ENCODE measurements around the gene NCKAP1. TPM values are rescaled to one million over a fixed set of nuclear protein-coding genes. Genes with fewer than 3 reads are reported as not detected.

The NCKAP1 gene
- total and polyA plus RNA-seq, 2 donors from 2014 or later: 45.4 to 140 TPM

GRCh38 chr2:183033951-183034350 lies 4.3 kb downstream of the NCKAP1 start:
- FAIRE-seq (no peak), DNase-seq (no peak)
- Histone ChIP-seq H3K4me3 (ENCODE audit: low read length in 3 of 3) (no peak overlapping the region), H3K4me1 (ENCODE audit: control insufficient read depth in 2 of 3, insufficient read depth in 2 of 3, low read depth in 1 of 3, low read length in 3 of 3) (peaks cover 0 to 16% (median 6%) of the 10 kb centered on the region in 3 donors), H3K27me3 (ENCODE audit: control insufficient read depth, insufficient read depth, low read length) (no peaks in the 10 kb centered on the region), H3K9ac (ENCODE audit: low read length in 3 of 3) (no peak overlapping the region), H3K27ac (ENCODE audit: low read depth in 2 of 2, low read length in 2 of 2) (no peak overlapping the region), H3K9me3 (ENCODE audit: control insufficient read depth in 2 of 3, insufficient read depth in 1 of 3, low read length in 3 of 3) (no peaks in the 10 kb centered on the region), H3K36me3 (ENCODE audit: control insufficient read depth in 2 of 3, insufficient read depth in 3 of 3, low read length in 3 of 3) (no peaks in the 10 kb centered on the region)
- intact Hi-C loops (cut with DNase I): no loop called here
- TF ChIP-seq CTCF (IDR thresholded peaks at IDR 0.05; ENCODE audit: borderline replicate concordance, extremely low read depth, insufficient read depth): no peak

- H3K27ac ChIP-seq (ENCODE audit: low read depth in 2 of 2, low read length in 2 of 2): no peak overlapping the region
Observed at GRCh38 chr2:183031911-183032794, 6.1 kb downstream of the NCKAP1 start.

GRCh38 chr2:183029219-183029618 lies 9.0 kb downstream of the NCKAP1 start:
- intact Hi-C loops (cut with DNase I): no loop called here
- H3K27me3 ChIP-seq (ENCODE audit: control insufficient read depth, insufficient read depth, low read length): no peaks in the 10 kb centered on the region
- H3K36me3 ChIP-seq (ENCODE audit: control insufficient read depth in 2 of 3, insufficient read depth in 3 of 3, low read length in 3 of 3): no peaks in the 10 kb centered on the region
- H3K9me3 ChIP-seq (ENCODE audit: control insufficient read depth in 2 of 3, insufficient read depth in 1 of 3, low read length in 3 of 3): no peaks in the 10 kb centered on the region
- H3K4me1 ChIP-seq (ENCODE audit: control insufficient read depth in 2 of 3, insufficient read depth in 2 of 3, low read depth in 1 of 3, low read length in 3 of 3): peaks cover 0 to 10% (median 0%) of the 10 kb centered on the region in 3 donors
- no peak overlapping the region for H3K27ac ChIP-seq (ENCODE audit: low read depth in 2 of 2, low read length in 2 of 2)
- H3K9ac ChIP-seq (ENCODE audit: low read length in 3 of 3): no peak overlapping the region
- DNase-seq (no peak), FAIRE-seq (no peak)
- no peak overlapping the region for H3K4me3 ChIP-seq (ENCODE audit: low read length in 3 of 3)
- no peak for TF ChIP-seq CTCF (IDR thresholded peaks at IDR 0.05; ENCODE audit: borderline replicate concordance, extremely low read depth, insufficient read depth)

More at GRCh38 chr2:183031911-183032794, 6.1 kb downstream of the NCKAP1 start:
- no peaks in the 10 kb centered on the region for H3K27me3 ChIP-seq (ENCODE audit: control insufficient read depth, insufficient read depth, low read length)
- no peak overlapping the region for H3K4me3 ChIP-seq (ENCODE audit: low read length in 3 of 3)
- peaks cover 0 to 16% (median 6%) of the 10 kb centered on the region in 3 donors for H3K4me1 ChIP-seq (ENCODE audit: control insufficient read depth in 2 of 3, insufficient read depth in 2 of 3, low read depth in 1 of 3, low read length in 3 of 3)
- H3K9me3 ChIP-seq (ENCODE audit: control insufficient read depth in 2 of 3, insufficient read depth in 1 of 3, low read length in 3 of 3): no peaks in the 10 kb centered on the region
- intact Hi-C loops (cut with DNase I): no loop called here
- FAIRE-seq (no peak), DNase-seq (no peak)
- TF ChIP-seq CTCF (IDR thresholded peaks at IDR 0.05; ENCODE audit: borderline replicate concordance, extremely low read depth, insufficient read depth): no peak
- no peaks in the 10 kb centered on the region for H3K36me3 ChIP-seq (ENCODE audit: control insufficient read depth in 2 of 3, insufficient read depth in 3 of 3, low read length in 3 of 3)
- no peak overlapping the region for H3K9ac ChIP-seq (ENCODE audit: low read length in 3 of 3)
